Endometrium (tissue), 2 donors: ENCODE data around the gene TMC3.

ENCODE experiments used
- FAIRE-seq: peaks from 2 replicates; lab custom pipeline; 2012; peaks lifted over from hg19 to GRCh38; lab: Jason Lieb, UNC
- donor health status: control.
- donor health status: control.

The TMC3 gene

GRCh38 chr15:81297603-81298575 is 76.1 kb downstream of the TMC3 start:
- no peak for FAIRE-seq

- FAIRE-seq = no peak
Observed at GRCh38 chr15:81297147-81297572, 76.9 kb downstream of the TMC3 start.

- no peak for FAIRE-seq
Observed at GRCh38 chr15:81296673-81297072, 77.3 kb downstream of the TMC3 start.

- FAIRE-seq = no peak
Observed at GRCh38 chr15:81296186-81296585, 77.8 kb downstream of the TMC3 start.

- no peak for FAIRE-seq
Observed at GRCh38 chr15:81295486-81296121, 78.4 kb downstream of the TMC3 start.

- FAIRE-seq = no peak
Observed at GRCh38 chr15:81294516-81294880, 79.5 kb downstream of the TMC3 start.

- no peak for FAIRE-seq
Observed at GRCh38 chr15:81293728-81294515, 80.1 kb downstream of the TMC3 start.

- no peak for FAIRE-seq
Observed at GRCh38 chr15:81292523-81293001, 81.5 kb downstream of the TMC3 start.

- FAIRE-seq = no peak
Observed at GRCh38 chr15:81291916-81292522, 82.0 kb downstream of the TMC3 start.

- no peak for FAIRE-seq
Observed at GRCh38 chr15:81289910-81290309, 84.1 kb downstream of the TMC3 start.

- no peak for FAIRE-seq
Observed at GRCh38 chr15:81288616-81289015, 85.4 kb downstream of the TMC3 start.

- FAIRE-seq = no peak
Observed at GRCh38 chr15:81288040-81288439, 86.0 kb downstream of the TMC3 start.

GRCh38 chr15:81286621-81287121 is 87.3 kb downstream of the TMC3 start:
- FAIRE-seq = no peak

- no peak for FAIRE-seq
Observed at GRCh38 chr15:81285461-81285860, 88.6 kb downstream of the TMC3 start.

- FAIRE-seq = no peak
Observed at GRCh38 chr15:81284256-81285031, 89.6 kb downstream of the TMC3 start.

- FAIRE-seq = no peak
Observed at GRCh38 chr15:81282911-81283310, 91.1 kb downstream of the TMC3 start.

GRCh38 chr15:81282606-81282895 is 91.5 kb downstream of the TMC3 start:
- no peak for FAIRE-seq

GRCh38 chr15:81281766-81282605 is 92.0 kb downstream of the TMC3 start:
- FAIRE-seq = no peak

- no peak for FAIRE-seq
Observed at GRCh38 chr15:81281456-81281735, 92.6 kb downstream of the TMC3 start.
